WERI-Rb-1 (cell line): ENCODE results near the gene C16orf95.

Experiments used
- DNase-seq: peaks from one replicate; pipeline ENCODE4 v3.0.0-alpha.2; 2020
- H3K27ac ChIP-seq: fragments of 250-450 bp; sonication (Bioruptor Pico); 2 replicates; pipeline ENCODE4 v1.5.1; 2020; ENCODE audit warnings: mild to moderate bottlenecking, moderate library complexity
- H3K27me3 ChIP-seq: fragments of 250-450 bp; sonication (Bioruptor Pico); 2 replicates; pipeline ENCODE4 v1.5.1; 2021; ENCODE audit warnings: mild to moderate bottlenecking, low read depth, moderate library complexity; ENCODE audit not compliant: insufficient read depth, severe bottlenecking
- H3K36me3 ChIP-seq: fragments of 250-450 bp; sonication (Bioruptor Pico); 2 replicates; pipeline ENCODE4 v1.5.1; 2020; ENCODE audit warnings: mild to moderate bottlenecking, moderate library complexity
- H3K4me3 ChIP-seq: 2 replicates; pipeline ENCODE4 v1.5.1; 2011; ENCODE audit warnings: low read depth, mild to moderate bottlenecking, control low read depth, low read length
- H3K9me3 ChIP-seq: fragments of 250-450 bp; sonication (Bioruptor Pico); 2 replicates; pipeline ENCODE4 v1.5.1; 2021; ENCODE audit warnings: mild to moderate bottlenecking, moderate library complexity; ENCODE audit not compliant: severe bottlenecking
- CTCF ChIP-seq: IDR thresholded peaks from 2 replicates; pipeline ENCODE4 v1.5.1; 2011; ENCODE audit warnings: low read depth, mild to moderate bottlenecking, control low read depth, inconsistent platforms, low read length

Gene C16orf95

GRCh38 chr16:87286839-87287626, 30.2 kb downstream of the C16orf95 start:
- no peak for TF ChIP-seq CTCF
- DNase-seq: no peak
- H3K27ac ChIP-seq: no peak overlapping the region
- H3K4me3 ChIP-seq: no peak overlapping the region
- no peaks in the 10 kb centered on the region for H3K36me3 ChIP-seq
- no peaks in the 10 kb centered on the region for H3K9me3 ChIP-seq
- no peaks in the 10 kb centered on the region for H3K27me3 ChIP-seq

GRCh38 chr16:87284183-87284582, 33.0 kb downstream of the C16orf95 start:
- Histone ChIP-seq H3K9me3 (no peaks in the 10 kb centered on the region), H3K27ac (no peak overlapping the region), H3K27me3 (no peaks in the 10 kb centered on the region), H3K36me3 (no peaks in the 10 kb centered on the region), H3K4me3 (no peak overlapping the region)
- no peak for TF ChIP-seq CTCF
- peak; percentile 16 for DNase-seq

GRCh38 chr16:87279094-87279658, 38.0 kb downstream of the C16orf95 start:
- no peak for DNase-seq
- no peak overlapping the region for H3K4me3 ChIP-seq
- no peak overlapping the region for H3K27ac ChIP-seq

GRCh38 chr16:87278191-87279093, 38.8 kb downstream of the C16orf95 start:
- no peaks in the 10 kb centered on the region for H3K27me3 ChIP-seq
- H3K4me3 ChIP-seq: no peak overlapping the region
- no peak overlapping the region for H3K27ac ChIP-seq
- H3K9me3 ChIP-seq: no peaks in the 10 kb centered on the region
- TF ChIP-seq CTCF: peak; percentile 74
- peak; percentile 60 for DNase-seq
- H3K36me3 ChIP-seq: no peaks in the 10 kb centered on the region

More at GRCh38 chr16:87279094-87279658, 38.0 kb downstream of the C16orf95 start:
- Histone ChIP-seq H3K27me3 (no peaks in the 10 kb centered on the region), H3K36me3 (no peaks in the 10 kb centered on the region), H3K9me3 (no peaks in the 10 kb centered on the region)
- TF ChIP-seq CTCF: no peak

GRCh38 chr16:87276924-87277323, 40.3 kb downstream of the C16orf95 start:
- DNase-seq: no peak
- Histone ChIP-seq H3K4me3 (no peak overlapping the region), H3K27me3 (no peaks in the 10 kb centered on the region), H3K27ac (no peak overlapping the region), H3K36me3 (no peaks in the 10 kb centered on the region), H3K9me3 (no peaks in the 10 kb centered on the region)
- TF ChIP-seq CTCF: no peak
